ENCODE data around the gene STUB1.

STUB1 gene

GRCh38 chr16:714558-715476, 34.6 kb downstream of the STUB1 start, which contains the start of gene METRN:
Gene METRN (plus strand): TSS chr16:715118. CDS start chr16:715290, 172 bp downstream.
- DNase-seq, result peak; percentile 90

- no peak for DNase-seq
These were observed 35.4 kb downstream of the STUB1 start for GRCh38 chr16:715477-716199.

GRCh38 chr16:716200-716568, 36.0 kb downstream of the STUB1 start:
- DNase-seq, result no peak

GRCh38 chr16:716768-717325, 36.6 kb downstream of the STUB1 start:
- no peak for DNase-seq

- no peak for DNase-seq
These were observed 37.4 kb downstream of the STUB1 start for GRCh38 chr16:717450-718245.

GRCh38 chr16:718389-718788, 38.2 kb downstream of the STUB1 start:
- no peak for DNase-seq

- DNase-seq, result no peak
These were observed 38.7 kb downstream of the STUB1 start for GRCh38 chr16:718922-719321.

GRCh38 chr16:719815-720446, 39.7 kb downstream of the STUB1 start:
- DNase-seq, result no peak

- DNase-seq, result peak; percentile 42
These were observed 40.3 kb downstream of the STUB1 start for GRCh38 chr16:720447-720989.

- DNase-seq, result peak; percentile 83
These were observed 41.0 kb downstream of the STUB1 start, which contains the start of gene ANTKMT for GRCh38 chr16:720990-721764. Gene ANTKMT (plus strand): TSS chr16:721146. CDS start chr16:721275, 129 bp downstream.

GRCh38 chr16:721765-722540, 41.7 kb downstream of the STUB1 start:
- DNase-seq, result peak; percentile 39

GRCh38 chr16:722835-723633, 42.8 kb downstream of the STUB1 start:
- DNase-seq, result no peak

- DNase-seq, result no peak
These were observed 43.5 kb downstream of the STUB1 start for GRCh38 chr16:723695-724094.

GRCh38 chr16:724188-725040, 44.2 kb downstream of the STUB1 start:
- no peak for DNase-seq

GRCh38 chr16:725041-725376, 44.8 kb downstream of the STUB1 start:
- DNase-seq, result no peak

GRCh38 chr16:725463-726187, 45.4 kb downstream of the STUB1 start:
- no peak for DNase-seq

GRCh38 chr16:726188-726437, 45.9 kb downstream of the STUB1 start:
- no peak for DNase-seq
